DMS114 treated with DMSO at 0.1 percent for 48 hours (cell line): ENCODE results near the gene PRMT9.

Experiments
- DNase-seq: peaks from one replicate; lab custom pipeline; 2025; ENCODE audit not compliant: unreplicated experiment; lab: John Stamatoyannopoulos, UW

The PRMT9 gene

DNA sequence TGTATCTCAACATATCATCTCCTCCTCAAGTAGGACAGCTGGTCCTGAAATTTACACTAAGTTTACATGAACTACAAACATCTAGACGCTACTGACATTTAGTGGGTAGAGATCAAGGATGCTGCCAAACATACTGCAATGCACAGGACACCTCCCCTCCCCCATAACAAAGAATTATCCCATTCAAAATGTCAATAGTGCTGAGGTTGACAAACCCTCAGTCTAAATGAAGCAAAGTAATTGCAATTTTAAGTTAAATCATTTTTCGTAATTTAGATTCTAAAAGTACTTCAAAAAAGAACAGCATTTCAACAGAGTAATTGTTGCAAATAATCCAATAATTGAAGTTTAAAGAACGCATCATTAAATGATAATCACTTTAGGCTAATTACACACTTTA, 1.2 kb downstream of the PRMT9 start:
- DNase-seq = no peak

DNA sequence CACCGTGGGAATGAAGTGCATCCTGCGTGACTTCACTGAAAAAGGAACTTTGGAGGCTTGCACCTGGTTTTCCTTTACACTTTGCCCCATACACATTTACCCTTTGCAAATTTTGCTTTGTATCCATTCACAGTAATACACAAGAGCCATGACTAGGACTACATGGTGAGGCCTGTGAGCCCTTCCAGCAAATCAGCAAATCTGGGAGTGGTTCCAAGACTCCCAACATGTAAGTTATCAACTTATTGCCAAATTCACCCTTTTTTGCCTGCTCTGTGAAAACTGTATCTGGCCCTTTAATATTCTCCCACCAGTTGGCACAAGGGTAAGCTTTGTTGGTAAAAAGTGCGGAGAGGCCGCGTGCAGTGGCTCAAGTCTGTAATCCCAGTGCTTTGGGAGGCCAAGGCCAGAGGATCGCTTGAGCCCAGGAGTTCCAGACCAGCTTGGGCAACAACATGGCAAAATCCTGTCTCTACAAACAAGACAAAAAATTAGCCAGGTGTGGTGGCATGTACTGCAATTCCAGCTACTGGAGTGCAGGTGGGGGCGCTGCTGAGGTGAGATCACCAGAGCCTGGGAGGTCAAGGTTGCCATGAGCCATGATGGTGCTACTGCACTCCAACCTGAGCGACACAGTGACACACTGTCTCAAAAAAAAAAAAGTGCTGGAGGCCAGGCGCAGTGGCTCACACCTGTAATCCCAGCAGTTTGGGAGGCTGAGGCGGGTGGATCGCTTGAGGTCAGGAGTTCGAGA, 5.0 kb downstream of the PRMT9 start:
- no peak for DNase-seq

DNA sequence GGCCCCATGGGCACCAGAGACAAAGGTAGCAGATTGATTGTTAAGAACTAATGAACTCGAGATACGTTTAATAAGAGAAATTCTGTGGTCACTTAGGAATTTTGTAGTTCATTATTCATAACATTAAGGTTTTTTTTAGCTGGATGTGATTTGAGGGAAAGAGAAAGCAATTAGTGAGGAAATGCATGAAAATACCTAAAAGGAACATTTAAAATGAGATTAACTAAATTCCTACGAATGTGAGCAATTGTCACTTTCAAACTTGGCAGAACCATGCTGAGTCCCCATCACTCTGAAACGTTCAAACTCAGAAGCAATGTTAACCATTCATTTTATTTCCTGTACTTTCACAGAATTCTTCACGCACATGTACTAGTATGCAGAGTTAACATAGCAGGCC, 5.9 kb downstream of the PRMT9 start:
- no peak for DNase-seq

DNA sequence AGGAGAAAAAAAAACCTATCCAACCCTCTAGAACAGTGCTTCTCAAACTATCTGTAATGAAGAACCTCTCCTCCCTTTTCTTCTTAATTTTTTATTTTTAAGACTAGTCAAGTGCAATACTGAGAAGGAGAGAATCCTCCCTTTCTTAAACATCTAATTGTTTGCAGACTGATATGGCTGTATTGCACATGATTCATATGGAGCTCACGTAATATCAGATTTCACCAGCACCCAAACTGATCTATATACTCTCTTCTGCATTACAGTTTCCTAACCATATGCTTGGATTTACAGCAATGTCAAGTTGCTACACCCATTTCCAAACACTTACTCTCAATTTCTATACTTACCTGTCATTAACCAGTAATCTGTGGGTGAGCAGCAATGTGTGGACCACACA, 9.5 kb downstream of the PRMT9 start:
- no peak for DNase-seq

DNA sequence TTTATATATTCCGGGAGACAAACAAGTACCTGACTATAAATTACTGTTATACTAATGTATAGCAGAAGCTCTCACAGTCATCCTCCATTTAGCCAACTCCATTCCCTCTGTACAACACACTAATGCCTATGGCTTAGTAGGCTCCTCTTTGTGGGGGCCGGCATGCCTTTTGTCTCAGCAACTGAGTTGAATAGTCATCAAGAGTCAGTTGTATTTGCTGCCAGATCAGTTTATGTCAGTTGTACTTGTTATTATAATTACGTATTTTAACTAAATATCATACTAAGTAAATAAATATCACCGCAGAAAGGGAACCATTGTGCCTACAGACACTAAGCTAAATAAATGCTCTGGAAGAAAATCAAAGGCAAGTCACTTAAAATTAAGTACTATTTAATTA, 9.9 kb downstream of the PRMT9 start:
- no peak for DNase-seq

DNA sequence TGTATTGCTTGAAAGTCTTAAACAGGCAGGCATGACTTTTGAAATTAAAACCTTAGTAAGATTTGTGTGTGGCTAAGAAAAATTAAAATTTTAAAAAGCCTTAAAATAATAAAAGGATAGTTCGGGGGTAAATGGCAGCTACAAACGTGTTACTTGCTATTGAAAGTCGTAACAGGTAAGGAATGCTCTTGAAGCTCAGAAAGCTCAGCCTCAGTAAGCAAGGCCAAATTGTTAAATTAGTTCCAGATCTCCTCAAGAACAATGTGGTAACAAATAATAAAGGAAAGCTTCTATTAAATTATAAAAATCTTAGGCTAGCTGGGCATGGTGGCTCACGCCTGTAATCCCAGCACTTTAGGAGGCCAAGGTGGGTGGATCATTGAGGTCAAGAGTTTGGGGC, 25.5 kb downstream of the PRMT9 start:
- DNase-seq = no peak

DNA sequence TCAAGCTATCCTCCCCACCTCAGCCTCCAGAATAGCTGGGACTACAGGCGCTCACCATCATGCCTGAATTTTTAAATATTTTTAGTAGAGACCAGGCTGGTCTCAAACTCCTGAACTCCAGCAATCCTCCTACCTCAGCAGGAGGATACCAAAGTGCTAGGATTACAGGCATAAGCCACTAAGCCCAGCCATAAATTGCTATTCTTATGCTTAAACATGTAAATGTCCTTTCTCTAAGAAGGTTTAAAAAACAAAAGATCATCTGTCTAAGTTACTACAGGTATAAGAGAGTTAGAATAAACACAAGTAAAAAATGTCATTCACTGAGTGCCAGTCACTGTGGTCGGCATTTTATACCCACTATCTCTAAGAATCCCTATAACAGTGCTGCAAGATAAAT, 28.3 kb downstream of the PRMT9 start:
- DNase-seq = no peak

DNA sequence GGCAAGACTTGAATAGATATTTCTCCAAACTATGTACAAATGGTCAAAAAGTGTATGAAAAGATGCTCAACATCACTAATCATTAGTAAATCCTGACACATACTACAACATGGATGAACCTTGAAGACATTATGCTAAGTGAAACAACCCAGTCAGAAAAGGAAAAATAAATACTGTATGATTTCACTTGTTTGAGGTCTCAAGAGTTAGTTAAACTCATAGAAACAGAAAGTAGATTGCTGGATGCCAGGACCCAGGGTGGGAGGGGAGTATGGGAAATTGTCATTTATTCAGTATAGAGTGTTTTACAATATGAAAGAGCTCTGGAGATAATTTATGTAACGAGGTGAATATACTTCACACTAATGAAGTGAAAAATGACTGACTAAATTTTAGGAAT, 32.4 kb downstream of the PRMT9 start:
- DNase-seq = no peak

DNA sequence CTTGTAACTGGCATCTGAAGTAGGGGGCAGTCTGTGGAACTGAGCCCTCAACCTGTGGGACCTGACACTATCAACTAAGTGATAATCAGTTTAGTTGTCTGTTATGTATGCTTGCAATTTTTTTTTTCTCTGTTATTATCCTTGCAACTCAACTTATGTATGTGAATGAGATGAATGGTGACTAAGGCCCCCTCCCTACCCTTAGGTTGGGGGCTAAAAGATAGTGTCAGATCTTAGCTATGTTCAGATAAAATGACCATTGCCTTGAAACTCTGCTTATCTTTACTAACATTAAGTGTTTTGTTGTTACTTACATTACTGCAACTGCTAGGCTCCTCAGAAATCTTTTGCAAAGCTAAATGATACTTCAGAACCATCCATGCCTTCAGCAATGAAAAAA, 35.3 kb downstream of the PRMT9 start:
- DNase-seq = no peak

DNA sequence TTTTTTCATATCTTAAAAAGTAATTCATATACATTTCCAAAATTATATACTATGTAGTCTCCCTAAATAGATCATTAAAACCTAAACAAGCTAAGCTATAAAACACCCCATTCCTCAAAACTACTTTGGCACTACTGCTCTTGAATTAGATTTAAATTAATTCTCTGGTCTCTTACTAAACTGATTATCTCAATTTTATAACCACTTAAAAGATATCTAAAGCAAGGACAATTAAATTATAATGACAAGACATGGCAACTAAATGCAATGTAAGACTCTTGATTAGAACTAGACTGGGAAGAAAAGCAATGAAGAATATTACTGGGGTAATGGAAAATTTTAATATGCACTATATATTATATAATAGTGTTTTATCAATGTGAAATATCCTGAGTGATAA, 38.9 kb downstream of the PRMT9 start:
- no peak for DNase-seq

DNA sequence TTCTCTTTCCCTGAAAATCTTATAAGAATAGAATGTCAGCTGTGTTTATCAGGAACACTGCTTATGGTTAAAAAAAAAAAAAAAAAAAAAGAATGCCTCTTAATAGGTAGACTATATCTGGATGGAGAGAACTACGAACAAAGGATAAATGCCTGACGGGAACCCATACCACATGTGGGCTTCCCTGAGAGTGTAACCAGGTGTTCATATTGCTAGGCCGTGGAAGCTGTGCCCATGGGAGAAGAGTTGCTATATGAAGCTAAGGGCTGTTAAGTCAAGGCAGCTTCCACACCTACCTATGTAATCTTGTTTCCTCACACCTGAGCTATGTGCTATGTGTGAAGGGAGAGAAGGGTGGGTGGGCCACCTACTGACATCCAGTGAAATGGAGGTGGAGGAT, 39.5 kb downstream of the PRMT9 start:
- DNase-seq = no peak

DNA sequence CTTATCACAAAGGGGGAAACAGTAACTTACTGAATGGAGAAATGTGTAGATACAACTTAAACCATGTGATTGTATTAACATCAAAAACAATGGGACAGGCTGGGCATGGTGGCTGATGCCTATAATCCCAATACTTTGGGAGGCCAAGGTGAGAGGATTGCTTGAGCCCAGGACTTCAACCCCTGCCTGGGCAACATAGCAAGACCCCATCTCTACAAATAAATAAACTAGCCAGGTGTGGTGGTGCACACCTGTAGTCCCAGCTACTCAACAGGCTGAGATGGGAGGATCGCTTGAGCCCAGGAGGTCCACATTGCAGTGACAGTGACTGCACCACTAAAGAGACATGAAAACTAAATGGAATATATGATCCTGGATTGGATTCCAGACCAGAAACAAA, 40.3 kb downstream of the PRMT9 start:
- DNase-seq = no peak

DNA sequence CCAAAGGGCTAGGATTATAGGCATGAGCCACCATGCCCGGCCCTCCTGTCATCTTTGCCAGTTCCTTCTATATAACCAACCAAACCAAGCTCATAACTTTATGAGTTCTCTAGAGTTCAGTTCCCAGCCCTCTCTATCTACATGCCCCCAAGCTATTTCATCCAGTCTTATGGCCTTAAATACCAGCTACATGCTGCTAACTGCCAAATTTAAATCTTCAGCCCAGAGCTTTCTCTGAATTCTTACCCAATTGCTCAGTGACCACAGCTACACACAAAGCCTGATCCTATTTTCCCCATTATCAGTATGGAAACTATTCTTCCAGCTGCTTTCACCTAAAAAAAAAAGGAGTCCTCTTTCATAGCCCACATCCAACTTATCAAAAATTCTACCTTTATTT, 43.6 kb downstream of the PRMT9 start:
- no peak for DNase-seq

DNA sequence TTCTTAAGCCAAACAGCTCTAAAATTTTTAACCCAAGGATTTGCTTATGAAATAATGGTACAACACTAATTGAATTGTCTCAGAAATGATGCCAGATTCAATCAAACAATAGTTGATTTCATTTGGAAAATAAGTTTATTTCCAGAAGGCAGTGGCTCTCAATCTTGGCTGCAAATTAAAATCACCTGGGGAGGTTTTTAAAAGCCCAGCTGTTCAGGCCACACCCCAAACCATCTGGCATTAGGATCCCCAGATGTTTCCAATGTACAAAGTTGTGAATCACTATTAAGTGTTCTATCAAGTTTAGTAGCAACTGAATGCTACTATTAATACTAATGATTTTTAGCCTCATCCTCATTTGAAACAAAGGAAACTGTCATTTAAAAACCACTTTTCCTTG, 44.6 kb downstream of the PRMT9 start:
- DNase-seq = no peak

DNA sequence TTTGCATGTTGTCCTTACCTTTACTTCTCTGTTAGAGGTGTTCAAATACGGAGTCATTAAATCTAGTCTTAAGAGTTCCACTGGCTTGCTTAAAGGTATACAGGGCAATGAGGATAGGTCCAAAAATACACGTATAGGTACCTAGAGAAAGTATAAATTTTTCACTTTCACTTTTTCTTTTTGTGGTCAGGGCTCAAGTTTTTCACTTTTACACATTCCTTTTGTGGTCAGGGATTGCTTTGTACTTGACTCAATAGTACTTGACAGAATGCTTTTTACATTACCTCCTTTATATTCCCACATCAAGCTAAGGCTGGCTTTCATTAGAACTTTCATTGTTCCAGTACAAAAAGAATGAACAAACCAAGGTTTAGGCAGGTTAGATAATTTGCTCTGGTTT, 45.0 kb downstream of the PRMT9 start:
- no peak for DNase-seq

DNA sequence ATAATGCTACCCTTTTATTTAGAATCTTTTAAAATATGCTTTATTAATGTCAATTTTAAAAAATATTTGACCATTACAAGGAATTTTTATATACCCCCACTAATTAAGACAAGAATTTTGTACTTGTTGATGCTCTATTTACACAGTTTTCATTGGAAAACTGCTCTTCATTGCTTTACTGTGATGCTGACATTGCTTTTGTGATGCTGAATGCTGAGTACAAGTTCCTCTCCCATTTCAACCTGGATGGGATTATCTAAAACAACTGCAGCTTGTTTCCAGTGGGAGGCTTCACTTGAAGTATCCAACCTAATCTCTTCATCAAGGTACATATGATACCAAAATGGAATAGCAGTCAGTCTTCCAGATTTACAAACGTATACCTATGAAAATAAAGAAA, 45.6 kb downstream of the PRMT9 start:
- DNase-seq = no peak

DNA sequence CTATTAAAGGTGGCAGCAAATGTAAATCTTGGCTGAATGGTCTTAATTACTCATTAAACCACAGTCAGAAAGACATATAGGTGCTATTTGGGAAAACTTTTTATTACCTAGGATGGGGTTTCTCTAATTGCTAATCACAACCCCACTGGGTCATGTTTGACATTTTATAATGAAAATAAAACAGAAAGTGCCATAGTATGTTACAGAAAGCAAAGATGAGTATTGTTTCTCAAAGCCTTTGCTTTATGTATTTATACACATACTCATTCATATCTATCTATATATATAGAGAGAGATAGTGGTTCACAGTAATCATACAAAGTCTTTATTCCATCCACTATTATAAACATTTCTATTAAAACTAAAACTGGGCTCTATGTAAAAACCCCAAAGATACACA, 48.6 kb downstream of the PRMT9 start:
- DNase-seq = no peak

DNA sequence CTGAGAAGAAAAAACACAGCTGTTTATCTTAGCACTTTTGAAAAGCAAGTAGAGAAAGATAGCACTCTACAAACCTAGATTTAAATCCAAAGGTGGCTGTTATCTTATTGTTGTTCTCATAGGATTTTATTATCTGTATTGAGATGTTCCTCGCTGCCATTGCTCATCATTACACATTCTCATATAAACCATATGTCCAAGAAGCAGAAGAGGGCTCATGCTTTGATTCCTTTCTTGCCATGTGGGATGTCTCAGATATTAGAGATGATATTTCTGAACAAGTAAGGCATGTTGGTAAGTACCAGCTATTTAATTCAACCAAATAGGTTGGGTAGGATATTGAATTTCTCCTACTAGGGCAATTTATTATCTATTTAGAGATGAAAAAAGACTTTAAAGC, 50.3 kb downstream of the PRMT9 start:
- DNase-seq = no peak

DNA sequence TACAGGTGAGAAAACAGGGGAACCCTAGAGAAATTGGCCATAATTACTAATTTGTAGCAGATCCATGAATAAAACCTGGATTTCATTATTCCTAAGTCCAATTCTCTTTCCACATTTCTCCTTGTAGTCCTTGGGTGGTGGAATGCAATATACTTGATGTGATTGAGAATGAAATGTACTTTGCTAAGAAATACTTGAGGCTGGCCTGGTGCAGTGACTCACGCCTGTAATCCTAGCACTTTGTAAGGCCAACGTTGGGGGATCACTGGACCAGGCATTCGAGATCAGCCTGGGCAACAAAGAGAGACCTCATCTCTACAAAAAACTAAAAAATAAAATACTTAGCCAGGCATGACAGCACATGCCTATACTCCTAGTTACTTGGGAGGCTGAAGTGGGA, 50.9 kb downstream of the PRMT9 start:
- no peak for DNase-seq

DNA sequence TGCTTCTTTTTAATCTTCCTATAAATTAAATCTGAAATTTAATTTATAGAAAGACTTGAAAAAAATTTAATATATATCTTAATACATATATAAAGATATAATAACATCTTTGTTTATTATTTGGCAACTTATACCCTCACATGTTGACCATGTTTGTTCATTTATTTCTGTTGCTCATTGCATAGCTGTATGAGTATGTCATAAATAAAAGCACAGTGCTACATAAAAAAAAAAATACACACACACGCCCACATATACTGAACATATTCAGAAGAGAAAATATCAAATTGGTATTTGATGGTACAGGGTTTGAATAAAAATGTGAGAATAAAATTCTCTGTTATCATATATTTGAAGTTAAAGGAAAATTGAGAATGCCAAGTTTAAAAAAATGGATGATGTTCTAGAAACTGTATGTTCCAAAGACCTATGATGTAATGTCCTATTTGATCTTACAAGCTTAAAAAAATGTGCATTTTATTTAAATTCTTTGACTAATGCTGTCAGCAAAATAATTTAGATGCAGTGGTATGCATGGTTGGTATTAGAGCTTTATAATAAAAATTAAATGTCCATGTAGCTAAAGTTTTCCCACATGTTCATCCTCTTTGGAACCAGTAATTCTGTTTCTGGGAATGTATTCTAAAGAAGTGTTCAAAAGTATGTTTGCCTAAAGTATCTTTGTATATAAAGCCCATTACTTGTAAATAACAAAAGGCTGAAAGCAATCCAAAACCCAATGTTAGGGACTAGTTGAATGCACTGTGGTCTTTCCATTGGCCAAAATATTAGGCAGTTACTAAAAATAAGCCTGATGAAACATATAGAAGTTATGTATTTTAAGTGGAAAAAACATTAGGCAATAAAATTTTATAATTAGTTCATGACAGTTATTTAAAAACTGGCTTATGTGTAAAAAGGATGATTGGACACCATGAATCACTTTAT, 53.9 kb downstream of the PRMT9 start:
- no peak for DNase-seq

DNA sequence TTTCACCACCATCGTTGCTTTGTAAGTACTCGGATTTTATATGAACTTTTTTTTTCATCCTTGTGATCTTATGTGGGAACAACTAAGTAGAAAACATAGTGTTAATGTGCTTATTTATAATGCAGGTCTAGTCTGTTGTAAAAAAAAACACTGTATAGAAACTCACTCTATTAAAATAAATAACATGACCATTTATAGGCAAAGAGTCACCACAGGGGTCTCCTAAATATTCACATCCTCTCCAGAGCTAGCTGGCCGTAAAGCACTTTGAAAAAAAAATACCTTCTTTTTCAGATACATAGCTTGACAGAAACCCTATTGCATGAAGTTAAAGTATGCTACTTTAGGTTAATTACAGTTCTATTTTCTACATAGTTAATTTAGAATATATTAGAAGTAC, 55.5 kb downstream of the PRMT9 start:
- DNase-seq = no peak

DNA sequence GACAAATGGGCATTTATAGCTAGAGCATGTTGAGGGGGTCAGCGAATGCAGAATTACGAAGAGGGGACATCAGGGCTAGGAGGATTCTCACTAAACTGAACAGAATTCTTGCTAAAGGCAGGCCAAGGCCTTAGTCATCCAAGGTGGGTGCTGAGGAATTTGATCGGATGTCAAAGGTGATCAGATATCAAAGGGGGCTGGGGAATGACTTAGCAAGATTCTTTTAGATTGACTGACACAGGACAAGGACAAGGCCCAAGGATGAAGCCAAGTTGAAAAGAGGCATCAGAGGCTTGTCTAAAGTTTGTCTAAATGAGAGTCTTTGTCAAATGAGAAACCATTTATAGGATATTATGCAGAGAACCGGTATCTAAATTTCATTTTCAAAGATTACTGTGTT, 57.1 kb downstream of the PRMT9 start:
- DNase-seq = no peak
